ENCODE data around the gene PRR18.

PRR18 gene

GRCh38 chr6:166333172-166333995, 25.2 kb upstream of the PRR18 start:
- peak; percentile 61 for DNase-seq

- no peak for DNase-seq
These were observed 23.6 kb upstream of the PRR18 start for GRCh38 chr6:166331503-166332415.

- no peak for DNase-seq
These were observed 22.4 kb upstream of the PRR18 start for GRCh38 chr6:166330612-166331011.

GRCh38 chr6:166325383-166326042, 17.3 kb upstream of the PRR18 start:
- no peak for DNase-seq

- DNase-seq, result no peak
These were observed 15.2 kb upstream of the PRR18 start for GRCh38 chr6:166323395-166323794.

- DNase-seq, result no peak
These were observed 10.7 kb upstream of the PRR18 start for GRCh38 chr6:166318649-166319600.

GRCh38 chr6:166318227-166318626, 10.0 kb upstream of the PRR18 start:
- no peak for DNase-seq

- DNase-seq, result no peak
These were observed 9.3 kb upstream of the PRR18 start for GRCh38 chr6:166317261-166318212.

- DNase-seq, result no peak
These were observed 7.2 kb upstream of the PRR18 start for GRCh38 chr6:166315436-166315835.

GRCh38 chr6:166314454-166314853, 6.3 kb upstream of the PRR18 start:
- no peak for DNase-seq

GRCh38 chr6:166313255-166314070, 5.3 kb upstream of the PRR18 start:
- no peak for DNase-seq

- no peak for DNase-seq
These were observed 4.6 kb upstream of the PRR18 start for GRCh38 chr6:166312832-166313231.

- DNase-seq, result no peak
These were observed 2.4 kb upstream of the PRR18 start for GRCh38 chr6:166310634-166311033.

- DNase-seq, result no peak
These were observed 1.8 kb upstream of the PRR18 start for GRCh38 chr6:166309977-166310376.

GRCh38 chr6:166308769-166309589, 787 bp upstream of the PRR18 start:
- no peak for DNase-seq

- no peak for DNase-seq
These were observed 835 bp downstream of the PRR18 start for GRCh38 chr6:166307082-166308032.

GRCh38 chr6:166306378-166307081, 1.7 kb downstream of the PRR18 start:
- DNase-seq, result no peak

Data from central memory CD4-positive, alpha-beta T cell (primary cell).